AG08396 (cell line): ENCODE results near the gene NOD1.
"Not testable (repeated sequence)": the region's sequence is repeated elsewhere in the genome, so short reads cannot be mapped to it uniquely, and the experiment has no call there.

Experiments used
- DNase-seq: peaks from one replicate; pipeline ENCODE4 v3.0.0; 2012; ENCODE audit warnings: low spot score, mixed read lengths

The NOD1 gene

DNA sequence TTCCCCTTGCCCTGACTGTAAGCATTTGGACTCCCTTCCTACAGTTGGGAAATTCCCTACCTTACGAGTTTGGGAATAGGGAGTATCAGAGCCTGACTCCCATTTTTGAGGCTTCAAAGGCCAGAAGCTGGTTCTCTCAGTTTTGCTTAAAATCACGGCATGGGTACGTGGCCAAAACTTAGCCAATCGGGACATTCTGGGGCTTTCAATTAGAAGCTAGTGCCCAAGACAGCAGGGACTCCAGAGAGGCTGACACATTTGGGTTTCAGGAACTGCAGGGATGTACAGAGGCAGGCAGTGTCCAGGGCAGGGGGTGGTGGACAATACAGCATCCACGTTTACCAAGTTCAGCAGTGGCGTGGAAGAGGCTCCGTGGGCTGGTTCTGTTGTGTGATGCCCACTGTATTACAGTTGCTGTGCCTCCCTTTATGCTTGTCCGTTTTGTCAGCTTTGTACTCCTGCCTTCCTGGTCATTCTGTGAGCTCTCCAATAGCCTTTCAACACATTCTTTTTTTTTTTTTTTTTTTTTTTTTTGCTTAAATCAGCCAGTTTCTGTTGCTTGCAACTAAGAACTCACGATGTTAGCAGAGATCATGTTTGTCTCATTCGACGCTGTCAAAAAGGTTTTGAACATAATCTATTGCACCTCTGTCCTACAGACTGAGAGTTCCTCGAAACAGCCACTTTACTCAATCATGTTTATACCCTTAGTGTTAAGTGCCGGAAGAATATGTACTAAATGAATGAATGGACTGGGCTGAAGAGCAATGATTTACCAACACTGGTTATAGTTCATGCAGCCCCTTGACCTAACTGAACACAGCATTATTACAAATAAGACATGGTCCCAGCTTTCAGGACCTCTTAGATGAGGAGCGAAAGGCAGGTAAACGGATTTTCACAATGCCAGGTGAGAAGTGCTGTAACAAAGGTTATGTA lies 25.0 kb upstream of the NOD1 start:
- DNase-seq: no peak

GRCh38 chr7:30502470-30503251 lies 24.1 kb upstream of the NOD1 start:
- DNase-seq: no peak

DNA sequence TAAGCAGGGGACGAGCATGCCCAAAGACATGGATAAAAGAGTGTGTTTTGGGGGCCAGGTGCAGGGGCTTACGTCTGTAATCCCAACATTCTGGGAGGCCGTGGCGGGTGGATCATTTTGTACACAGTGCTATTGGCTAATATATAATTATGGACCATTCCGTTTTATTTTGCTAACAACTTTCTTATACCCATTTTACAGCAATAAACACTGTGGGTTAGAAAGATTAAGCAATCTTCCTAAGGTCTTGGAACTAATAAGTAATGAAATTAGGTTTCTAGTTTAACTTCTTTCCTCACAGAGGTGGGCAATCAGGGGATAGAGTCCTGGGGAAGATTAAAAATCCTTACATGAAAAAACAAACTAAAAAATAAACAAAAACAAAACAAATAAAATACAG lies 22.7 kb upstream of the NOD1 start:
- DNase-seq: no peak

DNA sequence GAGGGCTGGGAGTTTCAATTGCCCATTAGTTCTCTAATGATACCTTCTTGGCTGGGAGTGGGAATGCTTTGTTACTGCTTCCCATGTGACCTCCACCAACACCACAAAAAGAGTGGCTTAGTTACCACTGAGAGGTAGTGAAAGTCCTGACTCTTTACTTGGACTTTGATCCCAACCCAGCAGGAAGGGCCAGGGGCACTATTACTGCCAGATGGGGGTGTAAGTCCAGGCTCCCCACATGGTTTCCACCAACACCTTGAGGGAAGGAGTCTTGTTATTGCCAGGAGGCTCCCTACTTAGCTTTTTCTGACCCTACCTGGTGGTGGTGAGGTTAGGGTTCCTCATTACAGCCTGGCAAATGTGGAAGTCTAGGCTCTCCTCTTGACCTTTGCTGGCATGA lies 14.6 kb upstream of the NOD1 start:
- no peak for DNase-seq

- no peak for DNase-seq
Measured at GRCh38 chr7:30491417-30491816, 12.8 kb upstream of the NOD1 start.

GRCh38 chr7:30487371-30487770 lies 8.8 kb upstream of the NOD1 start:
- DNase-seq: no peak

- DNase-seq: no peak
Measured at GRCh38 chr7:30485667-30486066, 7.1 kb upstream of the NOD1 start.

DNA sequence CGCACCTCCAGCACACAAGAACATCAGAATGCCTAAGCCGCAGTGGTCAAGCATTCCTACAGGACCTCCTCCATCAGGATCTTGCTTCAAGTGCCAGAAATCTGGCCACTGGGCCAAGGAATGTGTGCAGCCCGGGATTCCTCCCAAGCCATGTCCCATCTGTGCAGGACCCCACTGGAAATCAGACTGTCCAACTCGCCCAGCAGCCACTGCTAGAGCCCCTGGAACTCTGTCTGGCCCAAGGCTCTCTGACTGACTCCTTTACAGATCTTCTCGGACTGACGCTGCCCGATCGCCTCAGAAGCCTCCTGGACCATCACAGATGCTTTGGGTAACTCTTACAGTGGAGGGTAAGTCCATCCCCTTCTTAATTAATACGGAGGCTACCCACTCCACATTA lies 2.8 kb upstream of the NOD1 start:
- not testable (repeated sequence) for DNase-seq

DNA sequence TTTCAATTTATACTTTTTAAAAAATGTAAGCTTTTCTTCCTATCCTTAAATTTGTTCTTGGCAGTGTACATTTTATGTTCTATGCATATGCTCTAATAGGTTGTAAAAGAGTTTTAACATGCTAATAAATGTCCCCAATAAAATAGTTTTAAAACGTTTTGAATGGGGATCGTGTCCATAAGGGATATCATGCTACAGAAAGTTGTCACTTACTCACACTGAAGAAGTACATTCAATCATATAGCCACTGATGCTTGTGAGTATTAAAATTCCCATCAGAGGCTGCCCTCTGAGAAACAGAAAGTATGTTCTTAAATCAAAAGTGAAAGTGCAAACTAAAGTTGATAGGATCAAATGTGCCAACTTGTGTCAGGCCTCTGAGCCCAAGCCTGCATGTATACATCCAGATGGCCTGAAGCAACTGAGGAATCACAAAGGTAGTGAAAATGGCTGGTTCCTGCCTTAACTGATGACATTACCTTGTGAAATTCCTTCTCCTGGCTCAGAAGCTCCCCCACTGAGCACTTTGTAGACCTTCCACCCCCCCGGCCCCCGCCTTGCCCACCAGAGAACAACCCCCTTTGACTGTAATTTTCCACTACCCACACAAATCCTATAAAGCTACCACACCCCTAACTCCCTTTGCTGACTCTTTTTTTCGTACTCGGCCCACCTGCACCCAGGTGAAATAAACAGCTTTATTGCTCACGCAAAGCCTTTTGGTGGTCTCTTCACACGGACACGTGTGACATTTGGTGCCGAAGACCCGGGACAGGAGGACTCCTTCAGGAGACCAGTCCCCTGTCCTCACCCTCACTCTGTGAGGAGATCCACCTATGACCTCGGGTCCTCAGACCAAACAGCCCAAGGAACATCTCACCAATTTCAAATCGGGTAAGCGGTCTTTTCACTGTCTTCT lies 877 bp upstream of the NOD1 start:
- no peak for DNase-seq

DNA sequence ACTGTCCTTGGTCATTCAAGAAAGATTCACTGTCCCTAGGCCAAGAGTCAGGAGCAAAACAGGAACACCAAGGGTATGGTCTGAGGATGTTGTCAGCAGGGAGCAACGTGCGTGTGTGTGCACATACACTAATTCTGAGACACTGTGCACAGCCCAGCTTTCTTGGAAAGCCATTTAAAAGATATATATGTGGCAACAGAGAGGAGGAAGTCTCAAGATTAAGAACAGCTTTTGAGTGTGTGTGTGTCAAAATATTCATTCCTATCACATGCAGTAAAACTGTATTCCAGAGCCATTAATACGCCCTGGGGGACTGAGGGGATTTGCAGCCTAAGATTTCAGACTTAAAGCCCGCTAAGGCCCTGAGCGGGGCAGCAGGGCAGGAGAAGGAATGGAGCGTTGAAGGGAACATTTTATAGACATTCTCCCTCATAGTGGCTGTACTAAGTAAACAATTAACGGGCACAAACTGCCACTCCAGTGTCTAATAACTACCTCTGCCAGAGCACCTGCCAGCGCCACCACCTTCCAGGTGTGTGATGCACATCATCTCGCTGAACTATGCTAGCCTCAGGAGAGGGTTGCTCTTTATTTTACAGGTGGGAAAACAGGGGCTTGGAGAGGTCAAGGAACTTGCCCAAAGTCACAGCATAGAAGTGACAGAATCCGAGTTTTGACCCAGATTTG lies 2.0 kb downstream of the NOD1 start:
- DNase-seq: no peak

- no peak for DNase-seq
Measured at GRCh38 chr7:30475580-30475979, 3.0 kb downstream of the NOD1 start.

- no peak for DNase-seq
Measured at GRCh38 chr7:30474893-30475292, 3.7 kb downstream of the NOD1 start.

- no peak for DNase-seq
Measured at GRCh38 chr7:30474485-30474884, 4.1 kb downstream of the NOD1 start.

DNA sequence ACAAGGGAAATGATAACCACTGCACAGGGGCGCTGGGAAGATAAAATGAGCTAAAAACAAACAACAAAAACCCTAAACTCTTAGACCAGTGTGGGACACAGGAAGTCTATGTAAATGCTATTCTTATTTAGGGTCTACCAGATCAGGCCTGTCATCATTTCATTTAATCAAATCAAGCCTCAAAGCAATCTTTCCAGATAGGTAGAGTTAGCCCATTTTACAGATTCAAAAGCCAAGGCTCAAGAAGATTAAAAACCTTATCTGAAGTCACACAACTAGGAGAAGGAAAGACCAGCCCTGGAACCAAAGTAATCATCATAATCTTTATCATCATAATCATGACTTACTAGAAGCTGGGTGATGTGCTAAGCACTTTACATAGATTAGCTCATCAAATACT lies 4.7 kb downstream of the NOD1 start:
- no peak for DNase-seq

- no peak for DNase-seq
Measured at GRCh38 chr7:30472784-30473775, 5.5 kb downstream of the NOD1 start.

- no peak for DNase-seq
Measured at GRCh38 chr7:30472081-30472783, 6.4 kb downstream of the NOD1 start.

GRCh38 chr7:30471205-30471604 lies 7.4 kb downstream of the NOD1 start:
- no peak for DNase-seq

DNA sequence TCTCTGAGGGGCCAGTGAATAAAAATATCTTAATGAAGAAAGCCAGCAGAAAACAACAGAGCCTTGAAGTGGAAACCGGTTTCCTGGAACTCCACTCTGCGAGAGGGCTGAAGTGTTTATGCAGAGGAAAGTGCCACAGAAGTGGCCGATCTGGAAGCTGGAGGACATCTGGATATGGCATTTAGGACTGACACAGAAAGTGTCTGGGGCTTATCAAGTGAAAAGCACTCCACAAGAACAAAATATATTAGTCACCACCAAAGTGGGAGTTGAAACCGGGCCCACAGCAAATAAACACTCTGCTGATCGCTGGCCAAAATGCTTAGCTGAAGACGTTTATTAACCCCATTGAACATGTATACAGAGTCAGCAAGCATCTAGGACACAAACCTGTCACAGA lies 7.8 kb downstream of the NOD1 start:
- DNase-seq: peak; percentile 46

DNA sequence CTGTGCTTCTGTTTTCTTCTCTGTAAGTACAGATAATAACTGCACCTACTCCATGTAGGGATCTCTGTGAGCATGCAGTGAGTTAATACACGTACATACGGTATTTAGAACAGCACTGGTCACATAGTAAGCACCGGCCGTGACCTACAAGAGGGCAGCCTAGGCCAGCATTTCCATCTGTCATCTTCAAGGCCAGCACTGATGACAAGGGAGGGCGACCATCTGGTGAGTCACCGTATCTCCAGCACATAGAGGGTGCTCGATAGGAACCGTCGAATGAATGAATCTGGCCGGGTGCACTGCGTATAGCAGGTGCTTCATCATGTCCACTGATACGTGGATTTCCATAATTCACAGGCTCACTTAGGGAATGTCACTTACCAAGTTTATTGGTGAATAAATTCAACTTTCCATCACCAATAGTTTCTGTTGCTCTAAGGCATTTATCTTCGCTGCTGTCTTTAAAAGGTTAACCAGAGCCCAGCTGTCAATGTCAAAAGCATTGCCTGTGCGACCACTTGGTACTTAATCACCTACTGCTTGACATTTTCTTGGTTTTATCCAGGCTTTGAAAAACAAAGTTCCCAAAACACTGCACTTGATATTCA lies 8.3 kb downstream of the NOD1 start:
- DNase-seq: no peak
